ENCODE measurements around the gene AP2S1.

AP2S1 gene

DNA sequence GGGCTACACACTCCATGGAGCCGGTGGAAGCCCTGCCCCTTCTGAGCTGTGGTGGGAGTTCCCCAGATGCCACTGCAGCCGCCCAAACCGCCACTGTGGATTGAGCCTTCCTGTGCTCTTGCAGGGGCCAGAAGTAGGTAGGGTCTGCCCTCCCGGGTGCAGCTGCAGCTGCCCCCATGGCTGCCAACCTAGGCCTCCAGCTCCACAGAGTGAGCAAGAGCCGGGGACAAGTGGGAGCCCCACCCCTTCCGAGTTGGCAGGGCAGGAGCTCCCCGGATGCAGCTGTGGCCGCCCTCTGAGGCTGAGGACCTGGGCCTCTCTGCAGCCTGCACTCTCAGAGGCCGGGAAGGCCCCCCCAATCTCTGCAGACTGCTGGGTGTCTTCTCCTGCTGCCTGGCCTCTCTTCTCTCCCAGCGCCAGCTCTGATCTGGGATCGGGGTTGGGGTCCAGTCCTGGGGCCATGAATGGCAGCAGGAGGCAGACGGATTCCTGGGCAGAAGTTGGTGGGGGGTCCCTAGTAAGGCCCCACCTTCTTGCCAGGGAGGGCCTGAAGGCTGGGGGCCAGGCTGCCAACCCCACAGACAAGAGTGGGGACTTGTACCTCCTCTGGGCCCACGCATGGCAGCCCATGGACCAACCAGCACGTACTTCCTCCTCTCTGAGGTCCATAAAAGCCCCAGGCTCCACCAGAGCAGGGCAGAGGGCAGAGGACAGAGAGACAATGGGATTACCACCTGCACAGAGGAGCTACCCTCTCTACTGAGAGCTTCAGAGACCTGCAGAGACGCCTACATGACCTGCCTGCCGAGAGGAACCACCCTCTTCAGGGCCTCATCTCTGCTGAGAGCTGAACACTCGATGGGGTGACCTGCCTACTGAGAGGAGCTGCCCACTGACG lies 28.9 kb downstream of the AP2S1 start:
- Histone ChIP-seq H3K79me2 (ENCODE audit: insufficient read depth, low read length) (no peaks in the 10 kb centered on the region), H3K36me3 (ENCODE audit: insufficient read depth, low read length) (no peaks in the 10 kb centered on the region), H3K27me3 (ENCODE audit: insufficient read depth, low read length, poor library complexity, severe bottlenecking) (no peaks in the 10 kb centered on the region), H3K9ac (ENCODE audit: low read depth, low read length, poor library complexity, severe bottlenecking) (peak overlapping the region; percentile 65), H4K20me1 (ENCODE audit: insufficient read depth, low read length, poor library complexity, severe bottlenecking) (no peaks in the 10 kb centered on the region), H2AFZ (ENCODE audit: low read length) (peak overlapping the region; percentile 71), H3F3A (ENCODE audit: low read depth) (no peaks in the 10 kb centered on the region), H3K4me1 (ENCODE audit: insufficient read depth, low read length, poor library complexity, severe bottlenecking) (peaks cover 24% of the 10 kb centered on the region), H3K9me2 (replicated peaks; ENCODE audit: low read depth, low read length) (no peaks in the 10 kb centered on the region), H3K4me3 (ENCODE audit: low read length, poor library complexity, severe bottlenecking) (peak overlapping the region; percentile 47), H3K4me2 (ENCODE audit: low read depth, low read length, poor library complexity, severe bottlenecking) (peak overlapping the region; percentile 62), H3K9me3 (ENCODE audit: insufficient read depth, low read depth, low read length) (no peaks in the 10 kb centered on the region)
- TF ChIP-seq, protein P1, sequence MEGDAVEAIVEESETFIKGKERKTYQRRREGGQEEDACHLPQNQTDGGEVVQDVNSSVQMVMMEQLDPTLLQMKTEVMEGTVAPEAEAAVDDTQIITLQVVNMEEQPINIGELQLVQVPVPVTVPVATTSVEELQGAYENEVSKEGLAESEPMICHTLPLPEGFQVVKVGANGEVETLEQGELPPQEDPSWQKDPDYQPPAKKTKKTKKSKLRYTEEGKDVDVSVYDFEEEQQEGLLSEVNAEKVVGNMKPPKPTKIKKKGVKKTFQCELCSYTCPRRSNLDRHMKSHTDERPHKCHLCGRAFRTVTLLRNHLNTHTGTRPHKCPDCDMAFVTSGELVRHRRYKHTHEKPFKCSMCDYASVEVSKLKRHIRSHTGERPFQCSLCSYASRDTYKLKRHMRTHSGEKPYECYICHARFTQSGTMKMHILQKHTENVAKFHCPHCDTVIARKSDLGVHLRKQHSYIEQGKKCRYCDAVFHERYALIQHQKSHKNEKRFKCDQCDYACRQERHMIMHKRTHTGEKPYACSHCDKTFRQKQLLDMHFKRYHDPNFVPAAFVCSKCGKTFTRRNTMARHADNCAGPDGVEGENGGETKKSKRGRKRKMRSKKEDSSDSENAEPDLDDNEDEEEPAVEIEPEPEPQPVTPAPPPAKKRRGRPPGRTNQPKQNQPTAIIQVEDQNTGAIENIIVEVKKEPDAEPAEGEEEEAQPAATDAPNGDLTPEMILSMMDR (conservative IDR thresholded peaks at IDR 0.05; ENCODE audit: low read length) = no peak
- TF ChIP-seq EZH2phosphoT487 (IDR thresholded peaks at IDR 0.05; ENCODE audit: borderline replicate concordance) = no peak

DNA sequence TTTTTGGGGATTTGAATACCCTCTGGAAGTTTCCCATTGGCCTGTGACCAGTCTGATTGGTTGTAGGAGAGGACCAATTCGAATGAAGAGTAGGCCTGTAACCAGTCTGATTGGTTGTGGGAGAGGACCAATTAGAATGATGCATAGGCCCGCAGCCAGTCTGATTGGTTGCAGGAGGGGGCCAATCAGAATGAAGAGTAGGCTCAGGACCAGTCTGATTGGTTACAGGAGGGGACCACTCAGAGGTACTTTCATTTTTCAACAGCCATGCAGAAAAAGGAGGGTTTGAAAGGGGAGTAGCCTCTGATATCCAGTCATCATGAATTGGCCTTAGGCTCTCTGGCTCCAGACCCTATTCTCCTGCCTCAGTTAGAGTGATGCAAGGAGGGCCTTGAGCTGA lies 31.8 kb downstream of the AP2S1 start:
- no peak overlapping the region for H2AFZ ChIP-seq (ENCODE audit: low read length)
- no peaks in the 10 kb centered on the region for H4K20me1 ChIP-seq (ENCODE audit: insufficient read depth, low read length, poor library complexity, severe bottlenecking)
- no peak for TF ChIP-seq EZH2phosphoT487 (IDR thresholded peaks at IDR 0.05; ENCODE audit: borderline replicate concordance)
- TF ChIP-seq, protein P1 (conservative IDR thresholded peaks at IDR 0.05; ENCODE audit: low read length) = no peak
- H3K9me2 ChIP-seq (replicated peaks; ENCODE audit: low read depth, low read length) = no peaks in the 10 kb centered on the region
- no peaks in the 10 kb centered on the region for H3K79me2 ChIP-seq (ENCODE audit: insufficient read depth, low read length)
- H3F3A ChIP-seq (ENCODE audit: low read depth) = no peaks in the 10 kb centered on the region
- no peak overlapping the region for H3K9ac ChIP-seq (ENCODE audit: low read depth, low read length, poor library complexity, severe bottlenecking)
- H3K27me3 ChIP-seq (ENCODE audit: insufficient read depth, low read length, poor library complexity, severe bottlenecking) = no peaks in the 10 kb centered on the region
- H3K4me2 ChIP-seq (ENCODE audit: low read depth, low read length, poor library complexity, severe bottlenecking) = peak overlapping the region; percentile 31
- peak overlapping the region; percentile 5 for H3K4me3 ChIP-seq (ENCODE audit: low read length, poor library complexity, severe bottlenecking)
- no peaks in the 10 kb centered on the region for H3K36me3 ChIP-seq (ENCODE audit: insufficient read depth, low read length)
- peaks cover 24% of the 10 kb centered on the region for H3K4me1 ChIP-seq (ENCODE audit: insufficient read depth, low read length, poor library complexity, severe bottlenecking)
- H3K9me3 ChIP-seq (ENCODE audit: insufficient read depth, low read depth, low read length) = no peaks in the 10 kb centered on the region

DNA sequence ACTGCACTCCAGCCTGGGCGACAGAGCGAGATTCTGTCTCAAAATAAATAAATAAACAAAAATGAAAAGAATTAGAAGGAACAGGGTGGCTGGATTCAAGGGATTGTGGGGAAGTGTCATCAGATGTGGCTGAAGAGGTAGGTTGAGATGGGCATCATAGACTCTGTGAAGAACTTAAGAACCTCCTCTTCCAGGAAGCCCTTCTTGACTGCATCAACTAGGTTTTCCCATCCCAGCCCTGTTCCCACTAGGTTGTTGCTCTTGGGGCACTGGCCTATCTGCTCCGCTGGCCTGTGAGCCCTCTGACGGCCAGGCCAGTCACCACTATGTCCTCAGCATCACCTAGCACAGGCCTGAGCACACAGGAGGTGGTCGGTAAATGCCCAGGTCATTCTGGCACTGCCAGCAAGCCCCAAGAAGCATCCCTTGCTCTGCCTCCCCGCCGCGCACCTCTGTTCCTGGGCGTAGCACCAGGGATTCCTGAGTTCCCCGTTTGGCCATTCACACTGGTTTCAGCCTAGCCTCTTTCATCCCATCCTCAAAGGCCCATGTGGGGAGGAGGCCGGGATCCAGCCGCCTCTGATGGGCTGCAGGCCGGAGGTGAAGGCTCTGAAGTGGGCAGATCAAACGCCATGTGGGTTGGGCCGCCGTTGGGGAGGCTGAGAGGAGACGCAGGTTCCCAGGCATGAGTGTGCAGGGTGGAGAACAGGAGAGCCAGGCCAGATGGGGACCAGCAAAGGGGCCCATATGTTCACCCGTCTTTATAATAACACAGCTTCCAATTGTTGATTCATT lies 34.6 kb downstream of the AP2S1 start:
- Histone ChIP-seq H3K9ac (ENCODE audit: low read depth, low read length, poor library complexity, severe bottlenecking) (no peak overlapping the region), H3K9me3 (ENCODE audit: insufficient read depth, low read depth, low read length) (no peaks in the 10 kb centered on the region), H3K27me3 (ENCODE audit: insufficient read depth, low read length, poor library complexity, severe bottlenecking) (no peaks in the 10 kb centered on the region), H3K9me2 (replicated peaks; ENCODE audit: low read depth, low read length) (no peaks in the 10 kb centered on the region), H3K79me2 (ENCODE audit: insufficient read depth, low read length) (no peaks in the 10 kb centered on the region), H3K4me2 (ENCODE audit: low read depth, low read length, poor library complexity, severe bottlenecking) (no peak overlapping the region), H3F3A (ENCODE audit: low read depth) (no peaks in the 10 kb centered on the region), H3K4me3 (ENCODE audit: low read length, poor library complexity, severe bottlenecking) (no peak overlapping the region), H3K36me3 (ENCODE audit: insufficient read depth, low read length) (no peaks in the 10 kb centered on the region), H2AFZ (ENCODE audit: low read length) (no peak overlapping the region), H3K4me1 (ENCODE audit: insufficient read depth, low read length, poor library complexity, severe bottlenecking) (peaks cover 11% of the 10 kb centered on the region), H4K20me1 (ENCODE audit: insufficient read depth, low read length, poor library complexity, severe bottlenecking) (no peaks in the 10 kb centered on the region)
- TF ChIP-seq EZH2phosphoT487 (IDR thresholded peaks at IDR 0.05; ENCODE audit: borderline replicate concordance) = no peak
- TF ChIP-seq, protein P1 (conservative IDR thresholded peaks at IDR 0.05; ENCODE audit: low read length) = no peak

Measured in Loucy (cell line).